PFSK-1 (cell line): ENCODE results near the gene TMEM209.

Experiments
- FOXP2 ChIP-seq: optimal IDR thresholded peaks from 2 replicates; pipeline ENCODE3; 2011; ENCODE audit warnings: borderline replicate concordance, control low read depth, inconsistent platforms; ENCODE audit not compliant: insufficient read depth; ENCODE audit errors: extremely low read length, extremely low read depth
- POLR2AphosphoS5 ChIP-seq: IDR thresholded peaks from 2 replicates; pipeline ENCODE4 v1.6.1; 2012; ENCODE audit warnings: low read depth, mild to moderate bottlenecking, control low read depth, low read length, moderate library complexity
- REST ChIP-seq, 2 experiments: IDR thresholded peaks; 2 replicates each; pipeline versions ENCODE4 v1.6.1 to v1.8.0; 2011 to 2012; ENCODE audit warnings: low read depth in 2 of 2, low read length in 2 of 2, control low read depth in 1 of 2, inconsistent platforms in 1 of 2, mild to moderate bottlenecking in 1 of 2, moderate library complexity in 1 of 2; ENCODE audit not compliant: insufficient read depth in 1 of 2
- SIN3A ChIP-seq: IDR thresholded peaks from 2 replicates; pipeline ENCODE4 v1.6.1; 2012; ENCODE audit warnings: mild to moderate bottlenecking, low read length, moderate library complexity, borderline replicate concordance; ENCODE audit not compliant: insufficient read depth
- TAF1 ChIP-seq: IDR thresholded peaks from 2 replicates; pipeline ENCODE4 v1.6.1; 2012; ENCODE audit warnings: low read length, control low read depth, borderline replicate concordance; ENCODE audit not compliant: insufficient read depth

Gene TMEM209

GRCh38 chr7:130127404-130127803, 77.8 kb downstream of the TMEM209 start:
- TF ChIP-seq SIN3A (no peak), TAF1 (no peak), FOXP2 (no peak), POLR2AphosphoS5 (no peak), REST (IDR thresholded peaks at IDR 0.05; ENCODE audit: insufficient read depth in 1 of 2, low read depth in 2 of 2, low read length in 2 of 2) (no peak)

- no peak for TF ChIP-seq FOXP2
- no peak for TF ChIP-seq TAF1
- TF ChIP-seq SIN3A = no peak
- no peak for TF ChIP-seq REST (IDR thresholded peaks at IDR 0.05; ENCODE audit: insufficient read depth in 1 of 2, low read depth in 2 of 2, low read length in 2 of 2)
Observed at GRCh38 chr7:130124711-130125110, 80.5 kb downstream of the TMEM209 start.

DNA sequence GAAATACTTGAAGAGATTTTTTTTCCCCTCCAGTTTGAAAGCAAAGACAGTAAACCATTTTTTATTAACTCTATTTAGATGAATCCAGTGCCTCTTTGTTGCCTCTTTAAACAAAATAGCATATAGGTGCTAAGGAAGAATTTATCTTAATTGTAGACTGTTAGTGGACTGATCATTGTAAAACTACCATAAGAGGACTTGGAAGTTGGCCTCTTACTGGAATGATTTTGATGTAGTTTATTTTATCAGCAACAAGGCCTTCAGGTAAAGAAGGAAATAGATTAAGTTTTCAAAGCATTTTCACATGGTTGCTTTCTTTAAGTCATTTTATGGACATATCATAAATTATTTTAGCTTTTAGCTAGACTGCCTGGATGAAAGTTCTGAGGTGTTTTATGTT, 81.7 kb downstream of the TMEM209 start:
- TF ChIP-seq TAF1 = no peak
- TF ChIP-seq SIN3A = no peak
- no peak for TF ChIP-seq POLR2AphosphoS5
- no peak for TF ChIP-seq REST (IDR thresholded peaks at IDR 0.05; ENCODE audit: insufficient read depth in 1 of 2, low read depth in 2 of 2, low read length in 2 of 2)
- no peak for TF ChIP-seq FOXP2

GRCh38 chr7:130118801-130119200, 86.4 kb downstream of the TMEM209 start:
- TF ChIP-seq REST (IDR thresholded peaks at IDR 0.05; ENCODE audit: insufficient read depth in 1 of 2, low read depth in 2 of 2, low read length in 2 of 2) (no peak), POLR2AphosphoS5 (no peak), TAF1 (no peak), SIN3A (no peak), FOXP2 (no peak)

DNA sequence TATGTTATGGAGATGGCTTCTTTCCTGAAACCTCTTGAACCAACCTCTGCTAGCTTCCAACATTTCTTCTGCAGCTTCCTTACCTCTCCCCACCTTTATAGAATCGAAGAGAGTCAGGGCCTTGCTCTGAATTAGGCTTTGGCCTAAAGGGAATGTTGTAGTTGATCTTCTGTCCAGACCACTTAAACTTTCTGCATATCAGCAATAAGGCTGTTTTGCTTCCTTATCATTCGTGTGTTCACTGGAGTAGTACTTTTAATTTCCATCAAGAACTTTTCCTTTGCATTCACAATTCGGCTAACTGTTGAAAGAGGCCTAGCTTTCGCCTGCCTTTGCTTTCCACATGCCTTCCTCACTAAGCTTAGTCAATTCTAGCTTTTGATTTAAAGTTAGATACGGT, 86.9 kb downstream of the TMEM209 start:
- TF ChIP-seq FOXP2 (no peak), POLR2AphosphoS5 (no peak), TAF1 (no peak), SIN3A (no peak), REST (IDR thresholded peaks at IDR 0.05; ENCODE audit: insufficient read depth in 1 of 2, low read depth in 2 of 2, low read length in 2 of 2) (no peak)
